HL-60 (cell line): ENCODE data around the gene MYLK2.

ENCODE experiments used
- POLR2AphosphoS5 ChIP-seq: IDR thresholded peaks from 2 replicates; pipeline ENCODE4 v1.6.1; 2012; ENCODE audit warnings: low read depth
- SPI1 ChIP-seq: IDR thresholded peaks from 2 replicates; pipeline ENCODE4 v1.6.1; 2012; ENCODE audit warnings: low read depth, mild to moderate bottlenecking, borderline replicate concordance

DNA sequence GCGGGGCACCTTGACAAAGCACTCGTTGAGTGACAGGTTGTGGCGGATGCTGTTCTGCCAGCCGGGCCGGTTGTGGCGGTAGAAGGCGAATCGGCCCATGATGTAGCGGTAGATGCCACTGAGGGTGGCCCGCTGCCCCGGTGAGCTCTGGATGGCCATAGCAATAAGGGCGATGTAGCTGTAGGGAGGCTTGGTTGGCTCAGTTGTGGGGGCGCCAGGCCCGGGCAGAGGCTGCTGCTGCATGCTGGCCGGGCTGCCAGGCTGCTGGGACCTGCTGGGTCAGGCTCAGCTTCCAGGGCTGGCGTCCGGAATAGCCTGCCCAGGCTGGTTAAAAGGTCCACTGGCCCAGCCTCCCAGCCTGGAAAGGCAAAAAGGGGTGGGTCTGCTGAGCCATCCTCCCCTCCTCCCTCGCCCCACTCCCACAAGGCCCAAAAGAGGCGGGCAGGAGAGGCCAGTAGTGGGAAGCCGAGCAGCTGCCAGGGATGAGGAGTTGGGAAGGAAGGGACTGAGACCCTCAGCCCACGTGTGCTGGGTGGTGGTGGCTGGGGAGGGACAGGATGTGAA lies 26.2 kb downstream of the MYLK2 start, which contains the start of gene FOXS1:
- no peak for TF ChIP-seq POLR2AphosphoS5
- no peak for TF ChIP-seq SPI1
